H9 (cell line): ENCODE data around the gene USP49. TPM values are rescaled to one million over a fixed set of nuclear protein-coding genes. Genes with fewer than 3 reads are reported as not detected.

Experiments used
- DNase-seq: peaks from one replicate; pipeline ENCODE4 v3.0.0-alpha.2; 2017
- H2AFZ ChIP-seq: one replicate; pipeline ENCODE4 v1.6.1; 2013; ENCODE audit warnings: mild to moderate bottlenecking, low read length, control low read depth, moderate library complexity
- H2AK5ac ChIP-seq: 2 replicates; pipeline ENCODE4 v1.6.1; 2013; ENCODE audit warnings: low read length, control low read depth, mixed read lengths; ENCODE audit not compliant: insufficient read length
- H2BK120ac ChIP-seq: one replicate; pipeline ENCODE4 v1.6.1; 2013; ENCODE audit warnings: low read depth, mild to moderate bottlenecking, low read length, control low read depth, inconsistent platforms; ENCODE audit not compliant: poor library complexity, severe bottlenecking
- H2BK12ac ChIP-seq: 2 replicates; pipeline ENCODE4 v1.6.1; 2013; ENCODE audit warnings: low read length, control low read depth, mixed read lengths, low read depth; ENCODE audit not compliant: insufficient read length
- H2BK15ac ChIP-seq: 2 replicates; pipeline ENCODE4 v1.6.1; 2013; ENCODE audit warnings: low read depth, low read length, control low read depth
- H2BK20ac ChIP-seq: one replicate; pipeline ENCODE4 v1.6.1; 2013; ENCODE audit warnings: low read depth, mild to moderate bottlenecking, low read length, control low read depth, inconsistent platforms; ENCODE audit not compliant: poor library complexity, severe bottlenecking
- H2BK5ac ChIP-seq: 2 replicates; pipeline ENCODE4 v1.6.1; 2013; ENCODE audit warnings: low read length, control low read depth, mixed read lengths; ENCODE audit not compliant: insufficient read length
- H3K14ac ChIP-seq: 2 replicates; pipeline ENCODE4 v1.6.1; 2013; ENCODE audit warnings: low read length, control low read depth; ENCODE audit not compliant: insufficient read depth
- H3K18ac ChIP-seq: 2 replicates; pipeline ENCODE4 v1.6.1; 2013; ENCODE audit warnings: low read depth, mild to moderate bottlenecking, mixed read lengths, low read length, control low read depth; ENCODE audit not compliant: insufficient read length
- H3K23ac ChIP-seq: 2 replicates; pipeline ENCODE4 v1.6.1; 2013; ENCODE audit warnings: low read length, control low read depth, mixed read lengths, low read depth; ENCODE audit not compliant: insufficient read length
- H3K23me2 ChIP-seq: 2 replicates; pipeline ENCODE4 v1.6.1; 2013; ENCODE audit warnings: low read depth, mild to moderate bottlenecking, mixed read lengths, low read length, control low read depth; ENCODE audit not compliant: insufficient read length, poor library complexity, severe bottlenecking
- H3K27ac ChIP-seq: 2 replicates; pipeline ENCODE4 v1.5.1; 2013; ENCODE audit warnings: low read length, control low read depth, mixed read lengths, low read depth; ENCODE audit not compliant: insufficient read length
- H3K27me3 ChIP-seq: 2 replicates; pipeline ENCODE4 v1.6.1; 2013; ENCODE audit warnings: low read length, control low read depth, inconsistent platforms; ENCODE audit not compliant: insufficient read depth
- H3K4ac ChIP-seq: 2 replicates; pipeline ENCODE4 v1.6.1; 2013; ENCODE audit warnings: low read depth, mild to moderate bottlenecking, control low read depth, inconsistent platforms, low read length, moderate library complexity
- H3K4me1 ChIP-seq: 2 replicates; pipeline ENCODE4 v1.6.1; 2013; ENCODE audit warnings: low read length, control low read depth, inconsistent platforms; ENCODE audit not compliant: insufficient read depth
- H3K4me2 ChIP-seq: 2 replicates; pipeline ENCODE4 v1.6.1; 2013; ENCODE audit warnings: low read length, control low read depth, mixed read lengths; ENCODE audit not compliant: insufficient read length, insufficient read depth
- H3K56ac ChIP-seq: 2 replicates; pipeline ENCODE4 v1.6.1; 2013; ENCODE audit warnings: low read depth, mild to moderate bottlenecking, mixed read lengths, low read length, control low read depth; ENCODE audit not compliant: insufficient read length
- H3K79me1 ChIP-seq: 2 replicates; pipeline ENCODE4 v1.6.1; 2013; ENCODE audit warnings: low read depth, mild to moderate bottlenecking, moderate library complexity, low read length, control low read depth, inconsistent platforms; ENCODE audit not compliant: insufficient read depth, poor library complexity, severe bottlenecking
- H3K79me2 ChIP-seq: 2 replicates; pipeline ENCODE4 v1.6.1; 2013; ENCODE audit warnings: low read length, control low read depth, inconsistent platforms; ENCODE audit not compliant: insufficient read depth
- H3K9ac ChIP-seq: 2 replicates; pipeline ENCODE4 v1.6.1; 2013; ENCODE audit warnings: low read length, control low read depth, mixed read lengths; ENCODE audit not compliant: insufficient read length; ENCODE audit errors: extremely low read depth
- H3K9me3 ChIP-seq: one replicate; pipeline ENCODE4 v1.6.1; 2013; ENCODE audit warnings: low read depth, low read length, inconsistent platforms; ENCODE audit not compliant: control insufficient read depth
- H3T11ph ChIP-seq: one replicate; pipeline ENCODE4 v1.6.1; 2013; ENCODE audit warnings: mild to moderate bottlenecking, low read length, control low read depth, inconsistent platforms
- H4K20me1 ChIP-seq: one replicate; pipeline ENCODE4 v1.6.1; 2013; ENCODE audit not compliant: control insufficient read depth, insufficient read length, insufficient read depth
- H4K5ac ChIP-seq: 2 replicates; pipeline ENCODE4 v1.6.1; 2013; ENCODE audit warnings: low read depth, mild to moderate bottlenecking, mixed read lengths, low read length, control low read depth; ENCODE audit not compliant: insufficient read length
- H4K8ac ChIP-seq: replicated peaks from 2 replicates; pipeline ENCODE4 v1.6.1; 2013; ENCODE audit warnings: low read length, control low read depth, mixed read lengths, low read depth; ENCODE audit not compliant: insufficient read length
- H4K91ac ChIP-seq: 2 replicates; pipeline ENCODE4 v1.6.1; 2013; ENCODE audit warnings: low read depth, mild to moderate bottlenecking, moderate library complexity, mixed read lengths, low read length, control low read depth; ENCODE audit not compliant: insufficient read length
- H3K27ac Mint-ChIP-seq, 3 experiments: 2 replicates in 2 of 3; 3 replicates in 1 of 3; pipeline ENCODE4 v1.8.0; 2020 to 2021; ENCODE audit warnings: mixed read lengths in 3 of 3, mild to moderate bottlenecking in 1 of 3, moderate library complexity in 1 of 3
- H3K27me3 Mint-ChIP-seq: 2 replicates; pipeline ENCODE4 v1.8.0; 2021; ENCODE audit warnings: low read depth, mild to moderate bottlenecking, moderate library complexity, mixed read lengths
- H3K36me3 Mint-ChIP-seq, 3 experiments: 2 replicates in 2 of 3; 3 replicates in 1 of 3; pipeline ENCODE4 v1.8.0; 2020 to 2021; ENCODE audit warnings: low read depth in 3 of 3, mixed read lengths in 3 of 3; ENCODE audit not compliant: insufficient read depth in 1 of 3
- H3K4me1 Mint-ChIP-seq, 2 experiments: 2 replicates each; pipeline ENCODE4 v1.8.0; 2020; ENCODE audit warnings: mixed read lengths in 2 of 2
- H3K4me3 Mint-ChIP-seq, 2 experiments: 2 replicates in 1 of 2; 3 replicates in 1 of 2; pipeline ENCODE4 v1.8.0; 2020 to 2021; ENCODE audit warnings: mild to moderate bottlenecking in 2 of 2, mixed read lengths in 2 of 2, moderate library complexity in 1 of 2
- H3K9me3 Mint-ChIP-seq, 2 experiments: 2 replicates in 1 of 2; 3 replicates in 1 of 2; pipeline ENCODE4 v1.8.0; 2020; ENCODE audit warnings: mild to moderate bottlenecking in 2 of 2, mixed read lengths in 2 of 2, moderate library complexity in 1 of 2
- CTCF ChIP-seq: fragments of 200-600 bp; sonication (generic); conservative IDR thresholded peaks from 3 replicates; pipeline ENCODE4 v1.8.0; 2021; ENCODE audit warnings: antibody characterized with exemption, mild to moderate bottlenecking
- WGBS: extraction: QIAGEN DNeasy Blood & Tissue Kit; methylation state at CpG from one replicate; pipeline ENCODE4 v1.1.7; 2013; ENCODE audit warnings: missing lambda C conversion rate, low lambda C conversion rate, mixed read lengths; ENCODE audit not compliant: insufficient read length; ENCODE audit errors: extremely low coverage; 5-methylcytosine and 5-hydroxymethylcytosine counted together
- total RNA-seq: library from RNA; stranded (reverse); gene quantifications from 2 replicates; pipeline ENCODE4 v1.2.1, GENCODE V29; 2021

Gene USP49
- total RNA-seq, 1 experiment from 2014 or later: 19.0 TPM

- Histone ChIP-seq H2AK5ac (no peak overlapping the region), H4K8ac (no peak overlapping the region), H3K14ac (no peak overlapping the region), H4K91ac (no peak overlapping the region), H3K4me2 (peak overlapping the region; percentile 95), H3K4me1 (no peaks in the 10 kb centered on the region), H2BK15ac (no peak overlapping the region), H2AFZ (no peak overlapping the region), H3T11ph (no peak overlapping the region), H3K18ac (no peak overlapping the region), H3K27ac (no peak overlapping the region), H3K23me2 (peaks cover 8% of the 10 kb centered on the region), H3K27me3 (peaks cover 17% of the 10 kb centered on the region; the same call in 1 of the 2 replicates), H3K56ac (no peak overlapping the region), H3K9me3 (no peaks in the 10 kb centered on the region), H3K79me2 (peaks cover 2% of the 10 kb centered on the region; the same call in 1 of the 2 replicates), H2BK20ac (no peak overlapping the region), H3K4ac (no peak overlapping the region), H4K20me1 (no peaks in the 10 kb centered on the region), H2BK5ac (no peak overlapping the region), H2BK120ac (no peak overlapping the region), H3K23ac (no peak overlapping the region), H3K9ac (no peak overlapping the region), H2BK12ac (no peak overlapping the region), H3K79me1 (no peaks in the 10 kb centered on the region), H4K5ac (no peak overlapping the region)
- no peak overlapping the region for H3K27ac Mint-ChIP-seq
- H3K4me1 Mint-ChIP-seq: peaks cover 16 to 24% of the 10 kb centered on the region in 2 experiments
- peak overlapping the region; percentile 95 to 98 for H3K4me3 Mint-ChIP-seq
- peaks cover 12 to 21% (median 16%) of the 10 kb centered on the region in 3 experiments for H3K36me3 Mint-ChIP-seq
- TF ChIP-seq CTCF: no peak
- peak; percentile 55 for DNase-seq
- peaks cover 55% of the 10 kb centered on the region for H3K27me3 Mint-ChIP-seq
- WGBS: no CpG with 5 or more reads among the region's 29 CpGs
- H3K9me3 Mint-ChIP-seq: no peaks in the 10 kb centered on the region; a peak in 3 of 5 replicates
These were observed 109.3 kb downstream of the USP49 start for GRCh38 chr6:41785689-41786450.
